Measurements from ENCODE around the gene TUSC7.

- TF ChIP-seq L3MBTL2 (conservative IDR thresholded peaks at IDR 0.05) (no peak), FOXM1 (IDR thresholded peaks at IDR 0.05; ENCODE audit: borderline replicate concordance) (no peak), FOXA1 (IDR thresholded peaks at IDR 0.05) (no peak), PKNOX1 (IDR thresholded peaks at IDR 0.05) (no peak), TARDBP (IDR thresholded peaks at IDR 0.05) (no peak), SUZ12 (IDR thresholded peaks at IDR 0.05) (no peak)
These were observed 30.7 kb downstream of the TUSC7 start for GRCh38 chr3:116740293-116740692.

Measured in HEK293T (cell line).